HCT116 (cell line): ENCODE data around the gene CD28. TPM values are rescaled to one million over a fixed set of nuclear protein-coding genes. Genes with fewer than 3 reads are reported as not detected.

ENCODE experiments used
- ATAC-seq: fragments of 200-7000 bp; cut with Tn5 transposase; 2 replicates; pipeline ENCODE4 v1.9.1; 2020; ENCODE audit warnings: mild to moderate bottlenecking, moderate library complexity
- BruUV-seq: library from RNA; stranded (reverse); fragments of 400-500 nt; replicated peaks from 2 replicates; lab custom pipeline; 2021; lab: Mats Ljungman, UMichigan
- CTCF ChIA-PET: fragments of 300-600 bp; sonication (Branson Sonifier 250); formaldehyde crosslinking; loops from one replicate; lab custom pipeline; 2021; ENCODE audit warnings: antibody characterized with exemption; lab: Charles Lee
- POLR2A ChIA-PET: fragments of 300-600, 350-600 bp; sonication (Branson Sonifier 250); formaldehyde crosslinking; loops from one replicate; lab custom pipeline; 2021; ENCODE audit warnings: antibody characterized with exemption; lab: Charles Lee
- RAD21 ChIA-PET, 2 experiments: fragments of 300-600 bp; sonication (Branson Sonifier 250); formaldehyde crosslinking; loops; one replicate each; lab custom pipeline; 2023; ENCODE audit warnings: low total read pairs in 2 of 2; ENCODE audit not compliant: uncharacterized antibody in 2 of 2, unreplicated experiment in 2 of 2, low non-redundant PET in 1 of 2; lab: Charles Lee
- DNase-seq: peaks from one replicate; pipeline ENCODE4 v3.0.0-alpha.2; 2010; ENCODE audit warnings: low read depth, low spot score
- H2AFZ ChIP-seq: fragments of 200-600 bp; shearing (Covaris generic), sonication (generic); 2 replicates; pipeline ENCODE4 v1.6.1; 2017; ENCODE audit warnings: low read depth, mixed run types, mixed read lengths, antibody characterized with exemption, low read length; ENCODE audit not compliant: poor library complexity, severe bottlenecking
- H3K27ac ChIP-seq: 2 replicates; pipeline ENCODE4 v1.5.1; 2012; ENCODE audit warnings: low read depth, low read length
- H3K27me3 ChIP-seq: fragments of 200-600 bp; sonication (generic); 2 replicates; pipeline ENCODE4 v1.6.1; 2016; ENCODE audit warnings: mixed run types, low read length, mixed read lengths; ENCODE audit not compliant: insufficient read depth
- H3K36me3 ChIP-seq, 2 experiments: fragments of 200-500 bp in 1 of 2; fragments of 200-600 bp in 1 of 2; sonication (Bioruptor generic) in 1 of 2; sonication (generic) in 1 of 2; 2 replicates each; pipeline versions ENCODE4 v1.5.1 to v1.6.1; 2014 to 2016; ENCODE audit warnings: low read length in 2 of 2, inconsistent platforms in 1 of 2, mixed read lengths in 1 of 2, mixed run types in 1 of 2; ENCODE audit not compliant: insufficient read depth in 2 of 2, control insufficient read depth in 1 of 2
- H3K4me1 ChIP-seq, 2 experiments: fragments of 200-600 bp in 1 of 2; sonication (generic) in 1 of 2; 2 replicates each; pipeline versions ENCODE4 v1.5.1 to v1.6.1; 2012 to 2017; ENCODE audit warnings: low read length in 2 of 2, inconsistent platforms in 1 of 2, mild to moderate bottlenecking in 1 of 2, mixed read lengths in 1 of 2, mixed run types in 1 of 2, moderate library complexity in 1 of 2; ENCODE audit not compliant: insufficient read depth in 2 of 2, control insufficient read depth in 1 of 2
- H3K4me2 ChIP-seq: fragments of 200-600 bp; sonication (generic); 2 replicates; pipeline ENCODE4 v1.6.1; 2017; ENCODE audit warnings: mixed run types, low read length, mixed read lengths
- H3K4me3 ChIP-seq, 2 experiments: fragments of 200-600 bp in 1 of 2; sonication (generic) in 1 of 2; replicated peaks in 1 of 2; 2 replicates each; pipeline ENCODE4 v1.5.1; 2011 to 2016; ENCODE audit warnings: low read length in 2 of 2, control low read depth in 1 of 2, low read depth in 1 of 2, mild to moderate bottlenecking in 1 of 2, mixed read lengths in 1 of 2, mixed run types in 1 of 2
- H3K79me2 ChIP-seq: fragments of 200-600 bp; sonication (generic); 2 replicates; pipeline ENCODE4 v1.6.1; 2017; ENCODE audit warnings: mild to moderate bottlenecking, mixed run types, low read length, moderate library complexity, mixed read lengths; ENCODE audit not compliant: insufficient read depth
- H3K9ac ChIP-seq: fragments of 200-600 bp; sonication (generic); 2 replicates; pipeline ENCODE4 v1.6.1; 2016; ENCODE audit warnings: low read length, mixed read lengths
- H3K9me2 ChIP-seq: fragments of 200-600 bp; sonication (generic), shearing (Covaris generic); 2 replicates; pipeline ENCODE4 v1.6.1; 2017; ENCODE audit warnings: mixed run types, mild to moderate bottlenecking, moderate library complexity; ENCODE audit not compliant: insufficient read depth
- H3K9me3 ChIP-seq, 2 experiments: fragments of 200-500 bp in 1 of 2; fragments of 200-600 bp in 1 of 2; sonication (Bioruptor generic) in 1 of 2; sonication (generic) in 1 of 2; 2 replicates each; pipeline ENCODE4 v1.6.1; 2014 to 2017; ENCODE audit warnings: low read length in 2 of 2, mixed read lengths in 2 of 2, inconsistent platforms in 1 of 2, low read depth in 1 of 2, mild to moderate bottlenecking in 1 of 2, mixed run types in 1 of 2, moderate library complexity in 1 of 2; ENCODE audit not compliant: control insufficient read depth in 1 of 2, insufficient read depth in 1 of 2
- H4K20me1 ChIP-seq: fragments of 200-600 bp; sonication (generic), shearing (Covaris generic); 2 replicates; pipeline ENCODE4 v1.6.1; 2017; ENCODE audit warnings: mixed run types, mild to moderate bottlenecking, moderate library complexity; ENCODE audit not compliant: insufficient read depth
- EGR1 ChIP-seq: IDR thresholded peaks from 2 replicates; pipeline ENCODE4 v1.6.1; 2012; ENCODE audit warnings: low read depth
- POLR2A ChIP-seq: IDR thresholded peaks from 2 replicates; pipeline ENCODE4 v1.7.0; 2011; ENCODE audit warnings: borderline replicate concordance; ENCODE audit not compliant: insufficient read depth, insufficient read length; ENCODE audit errors: extremely low read depth
- RAD21 ChIP-seq: IDR thresholded peaks from 2 replicates; pipeline ENCODE4 v1.6.1; 2012; ENCODE audit warnings: low read depth, mild to moderate bottlenecking
- SIN3A ChIP-seq: IDR thresholded peaks from 2 replicates; pipeline ENCODE4 v1.6.1; 2012; ENCODE audit warnings: low read depth
- SP1 ChIP-seq: IDR thresholded peaks from 2 replicates; pipeline ENCODE4 v1.6.1; 2012; ENCODE audit warnings: low read depth
- SRF ChIP-seq: IDR thresholded peaks from 2 replicates; pipeline ENCODE4 v1.6.1; 2012; ENCODE audit warnings: low read depth
- intact Hi-C: fragments of 100-400 bp; cut with micrococcal nuclease; formaldehyde crosslinking; loops from 2 replicates; pipeline ENCODE4 v1.10.0; 2022
- total RNA-seq: library from RNA; stranded (reverse); gene quantifications from one replicate; pipeline ENCODE4 v1.2.1, GENCODE V29; 2021; ENCODE audit not compliant: unreplicated experiment
- TF ChIP-seq, protein P1 (sequence below): IDR thresholded peaks from 2 replicates; pipeline ENCODE4 v1.6.1; 2012; ENCODE audit warnings: low read depth
- TF ChIP-seq, protein P2 (sequence below): IDR thresholded peaks from 2 replicates; pipeline ENCODE4 v1.6.1; 2012

Gene CD28
- total RNA-seq, 1 experiment from 2014 or later, result 0.37 TPM

GRCh38 chr2:203772456-203773165 is 66.2 kb downstream of the CD28 start (continued):
- no peak for TF ChIP-seq POLR2A
- no peak for TF ChIP-seq SP1
- TF ChIP-seq SRF, result no peak
- TF ChIP-seq EGR1, result no peak
- TF ChIP-seq RAD21, result no peak
- TF ChIP-seq SIN3A, result no peak
- TF ChIP-seq, protein P1, sequence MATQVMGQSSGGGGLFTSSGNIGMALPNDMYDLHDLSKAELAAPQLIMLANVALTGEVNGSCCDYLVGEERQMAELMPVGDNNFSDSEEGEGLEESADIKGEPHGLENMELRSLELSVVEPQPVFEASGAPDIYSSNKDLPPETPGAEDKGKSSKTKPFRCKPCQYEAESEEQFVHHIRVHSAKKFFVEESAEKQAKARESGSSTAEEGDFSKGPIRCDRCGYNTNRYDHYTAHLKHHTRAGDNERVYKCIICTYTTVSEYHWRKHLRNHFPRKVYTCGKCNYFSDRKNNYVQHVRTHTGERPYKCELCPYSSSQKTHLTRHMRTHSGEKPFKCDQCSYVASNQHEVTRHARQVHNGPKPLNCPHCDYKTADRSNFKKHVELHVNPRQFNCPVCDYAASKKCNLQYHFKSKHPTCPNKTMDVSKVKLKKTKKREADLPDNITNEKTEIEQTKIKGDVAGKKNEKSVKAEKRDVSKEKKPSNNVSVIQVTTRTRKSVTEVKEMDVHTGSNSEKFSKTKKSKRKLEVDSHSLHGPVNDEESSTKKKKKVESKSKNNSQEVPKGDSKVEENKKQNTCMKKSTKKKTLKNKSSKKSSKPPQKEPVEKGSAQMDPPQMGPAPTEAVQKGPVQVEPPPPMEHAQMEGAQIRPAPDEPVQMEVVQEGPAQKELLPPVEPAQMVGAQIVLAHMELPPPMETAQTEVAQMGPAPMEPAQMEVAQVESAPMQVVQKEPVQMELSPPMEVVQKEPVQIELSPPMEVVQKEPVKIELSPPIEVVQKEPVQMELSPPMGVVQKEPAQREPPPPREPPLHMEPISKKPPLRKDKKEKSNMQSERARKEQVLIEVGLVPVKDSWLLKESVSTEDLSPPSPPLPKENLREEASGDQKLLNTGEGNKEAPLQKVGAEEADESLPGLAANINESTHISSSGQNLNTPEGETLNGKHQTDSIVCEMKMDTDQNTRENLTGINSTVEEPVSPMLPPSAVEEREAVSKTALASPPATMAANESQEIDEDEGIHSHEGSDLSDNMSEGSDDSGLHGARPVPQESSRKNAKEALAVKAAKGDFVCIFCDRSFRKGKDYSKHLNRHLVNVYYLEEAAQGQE, result no peak
- TF ChIP-seq, protein P2, sequence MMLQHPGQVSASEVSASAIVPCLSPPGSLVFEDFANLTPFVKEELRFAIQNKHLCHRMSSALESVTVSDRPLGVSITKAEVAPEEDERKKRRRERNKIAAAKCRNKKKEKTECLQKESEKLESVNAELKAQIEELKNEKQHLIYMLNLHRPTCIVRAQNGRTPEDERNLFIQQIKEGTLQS, result no peak
- TF ChIP-seq, all 23 proteins: peak for 0

- RAD21 ChIA-PET, result no interaction called here
These were observed 68.3 kb downstream of the CD28 start for GRCh38 chr2:203774760-203775159.

More at GRCh38 chr2:203774760-203775159, 68.3 kb downstream of the CD28 start:
- intact Hi-C loops, result no loop called here
- ChIA-PET POLR2A (no interaction called here), CTCF (no interaction called here)
- Histone ChIP-seq H3K27ac (no peak overlapping the region), H3K79me2 (no peaks in the 10 kb centered on the region), H2AFZ (no peak overlapping the region), H4K20me1 (no peaks in the 10 kb centered on the region), H3K4me3 (no peak overlapping the region), H3K36me3 (no peaks in the 10 kb centered on the region), H3K4me1 (no peaks in the 10 kb centered on the region), H3K9me3 (no peaks in the 10 kb centered on the region), H3K4me2 (no peak overlapping the region), H3K9ac (no peak overlapping the region), H3K9me2 (no peaks in the 10 kb centered on the region), H3K27me3 (no peaks in the 10 kb centered on the region)
- TF ChIP-seq SIN3A, result no peak
- DNase-seq (no peak), ATAC-seq (no peak)
- no TSS peak for BruUV-seq
